ENCODE measurements around the gene CSNK2A3. TPM values are rescaled to one million over a fixed set of nuclear protein-coding genes. Genes with fewer than 3 reads are reported as not detected.

The CSNK2A3 gene
- total RNA-seq, 1 experiment from 2014 or later, result 1.7 TPM

DNA sequence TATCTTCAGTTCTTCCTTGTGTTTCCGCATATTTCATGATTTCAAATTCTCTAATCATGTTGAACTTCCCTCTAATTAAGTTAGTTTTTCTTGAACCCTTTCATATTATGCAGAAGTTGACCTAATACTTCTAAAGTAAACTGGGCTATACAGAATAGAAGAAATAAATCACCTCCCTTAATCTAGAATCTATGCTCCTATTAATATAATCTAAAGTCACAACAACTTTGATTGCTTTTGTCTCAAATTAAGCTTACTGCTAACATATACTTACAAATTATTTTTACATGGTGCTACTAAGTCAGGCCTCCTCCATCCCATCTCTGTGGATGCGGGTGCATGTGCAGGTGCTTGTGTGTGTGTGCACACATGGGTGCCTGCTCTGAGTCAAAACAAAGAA, 27.3 kb upstream of the CSNK2A3 start:
- Histone ChIP-seq H3K27me3 (ENCODE audit: insufficient read depth, low read length) (no peaks in the 10 kb centered on the region), H2BK20ac (ENCODE audit: low read depth, low read length, poor library complexity, severe bottlenecking) (no peak overlapping the region), H2BK15ac (ENCODE audit: low read depth, low read length) (no peak overlapping the region), H2AFZ (ENCODE audit: low read length) (no peak overlapping the region), H3K79me1 (ENCODE audit: insufficient read depth, low read depth, low read length, poor library complexity, severe bottlenecking) (no peaks in the 10 kb centered on the region), H3T11ph (ENCODE audit: low read length) (no peak overlapping the region), H3K9ac (ENCODE audit: extremely low read depth, insufficient read length, low read length) (no peak overlapping the region), H3K4me1 (ENCODE audit: insufficient read depth, low read length) (no peaks in the 10 kb centered on the region), H2BK12ac (ENCODE audit: insufficient read length, low read depth, low read length) (no peak overlapping the region), H2BK120ac (ENCODE audit: low read depth, low read length, poor library complexity, severe bottlenecking) (no peak overlapping the region), H2BK5ac (ENCODE audit: insufficient read length, low read length) (no peak overlapping the region), H3K23ac (ENCODE audit: insufficient read length, low read depth, low read length) (no peak overlapping the region), H2AK5ac (ENCODE audit: insufficient read length, low read length) (no peak overlapping the region), H3K56ac (ENCODE audit: insufficient read length, low read depth, low read length) (no peak overlapping the region), H3K9me3 (ENCODE audit: control insufficient read depth, low read depth, low read length) (no peaks in the 10 kb centered on the region), H4K20me1 (ENCODE audit: control insufficient read depth, insufficient read depth, insufficient read length) (no peaks in the 10 kb centered on the region), H3K18ac (ENCODE audit: insufficient read length, low read depth, low read length) (no peak overlapping the region), H3K79me2 (ENCODE audit: insufficient read depth, low read length) (no peaks in the 10 kb centered on the region), H3K14ac (ENCODE audit: insufficient read depth, low read length) (no peak overlapping the region), H3K4ac (ENCODE audit: low read depth, low read length) (no peak overlapping the region), H3K4me2 (ENCODE audit: insufficient read depth, insufficient read length, low read length) (no peak overlapping the region), H3K23me2 (ENCODE audit: insufficient read length, low read depth, low read length, poor library complexity, severe bottlenecking) (no peaks in the 10 kb centered on the region), H3K27ac (ENCODE audit: insufficient read length, low read depth, low read length) (no peak overlapping the region), H4K8ac (replicated peaks; ENCODE audit: insufficient read length, low read depth, low read length) (no peak overlapping the region), H4K5ac (ENCODE audit: insufficient read length, low read depth, low read length) (no peak overlapping the region), H4K91ac (ENCODE audit: insufficient read length, low read depth, low read length) (no peak overlapping the region)
- H3K4me1 Mint-ChIP-seq, result no peaks in the 10 kb centered on the region
- no CpG with 5 or more reads among the region's 2 CpGs for WGBS (ENCODE audit: extremely low coverage, insufficient read length, low lambda C conversion rate)
- H3K4me3 Mint-ChIP-seq, result no peak overlapping the region
- H3K27ac Mint-ChIP-seq, result no peak overlapping the region
- TF ChIP-seq, protein P1, sequence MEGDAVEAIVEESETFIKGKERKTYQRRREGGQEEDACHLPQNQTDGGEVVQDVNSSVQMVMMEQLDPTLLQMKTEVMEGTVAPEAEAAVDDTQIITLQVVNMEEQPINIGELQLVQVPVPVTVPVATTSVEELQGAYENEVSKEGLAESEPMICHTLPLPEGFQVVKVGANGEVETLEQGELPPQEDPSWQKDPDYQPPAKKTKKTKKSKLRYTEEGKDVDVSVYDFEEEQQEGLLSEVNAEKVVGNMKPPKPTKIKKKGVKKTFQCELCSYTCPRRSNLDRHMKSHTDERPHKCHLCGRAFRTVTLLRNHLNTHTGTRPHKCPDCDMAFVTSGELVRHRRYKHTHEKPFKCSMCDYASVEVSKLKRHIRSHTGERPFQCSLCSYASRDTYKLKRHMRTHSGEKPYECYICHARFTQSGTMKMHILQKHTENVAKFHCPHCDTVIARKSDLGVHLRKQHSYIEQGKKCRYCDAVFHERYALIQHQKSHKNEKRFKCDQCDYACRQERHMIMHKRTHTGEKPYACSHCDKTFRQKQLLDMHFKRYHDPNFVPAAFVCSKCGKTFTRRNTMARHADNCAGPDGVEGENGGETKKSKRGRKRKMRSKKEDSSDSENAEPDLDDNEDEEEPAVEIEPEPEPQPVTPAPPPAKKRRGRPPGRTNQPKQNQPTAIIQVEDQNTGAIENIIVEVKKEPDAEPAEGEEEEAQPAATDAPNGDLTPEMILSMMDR (conservative IDR thresholded peaks at IDR 0.05), result no peak
- H3K9me3 Mint-ChIP-seq, result peaks cover 0 to 4% of the 10 kb centered on the region in 2 experiments; a peak in 1 of 5 replicates
- peaks cover 20% of the 10 kb centered on the region for H3K27me3 Mint-ChIP-seq (ENCODE audit: low read depth)
- no peak for DNase-seq
- H3K36me3 Mint-ChIP-seq (ENCODE audit: insufficient read depth in 1 of 3, low read depth in 3 of 3), result peaks cover 0 to 2% (median 0%) of the 10 kb centered on the region in 3 experiments; a peak in 2 of 7 replicates

All from H9 (cell line).